NCI-H2227 treated with DMSO at 0.1 percent for 48 hours (cell line): ENCODE results near the gene PRR33.

Experiments
- DNase-seq: peaks from one replicate; lab custom pipeline; 2025; lab: John Stamatoyannopoulos, UW

PRR33 gene

GRCh38 chr11:1927848-1928469, 36.3 kb upstream of the PRR33 start:
- no peak for DNase-seq

GRCh38 chr11:1927026-1927847, 35.5 kb upstream of the PRR33 start:
- no peak for DNase-seq

GRCh38 chr11:1926156-1927025, 34.7 kb upstream of the PRR33 start:
- no peak for DNase-seq

- DNase-seq, result no peak
Observed at GRCh38 chr11:1925373-1926155, 33.9 kb upstream of the PRR33 start.

- DNase-seq, result no peak
Observed at GRCh38 chr11:1924646-1925372, 33.1 kb upstream of the PRR33 start.

- DNase-seq, result no peak
Observed at GRCh38 chr11:1924181-1924580, 32.5 kb upstream of the PRR33 start.

GRCh38 chr11:1923201-1923956, 31.7 kb upstream of the PRR33 start:
- DNase-seq, result no peak

GRCh38 chr11:1922481-1923081, 30.9 kb upstream of the PRR33 start:
- no peak for DNase-seq

- no peak for DNase-seq
Observed at GRCh38 chr11:1921574-1922141, 30.0 kb upstream of the PRR33 start.

GRCh38 chr11:1920909-1921573, 29.3 kb upstream of the PRR33 start:
- no peak for DNase-seq

- no peak for DNase-seq
Observed at GRCh38 chr11:1920128-1920908, 28.6 kb upstream of the PRR33 start.

- no peak for DNase-seq
Observed at GRCh38 chr11:1919391-1920127, 27.9 kb upstream of the PRR33 start, which contains the start of gene TNNT3. Gene TNNT3, plus strand, starts transcription at chr11:1919703. Its CDS starts 3,172 bp downstream, at chr11:1922875.

GRCh38 chr11:1918436-1919315, 27.0 kb upstream of the PRR33 start:
- DNase-seq, result no peak

GRCh38 chr11:1917523-1918435, 26.1 kb upstream of the PRR33 start:
- no peak for DNase-seq

GRCh38 chr11:1916986-1917522, 25.4 kb upstream of the PRR33 start:
- no peak for DNase-seq
